SKM-1 (cell line): Measurements from ENCODE around the gene INPP5D.
"Not testable (repeated sequence)": the region's sequence is repeated elsewhere in the genome, so short reads cannot be mapped to it uniquely, and the experiment has no call there.

Source experiments
- DNase-seq: peaks from one replicate; lab custom pipeline; 2025; ENCODE audit not compliant: unreplicated experiment; lab: John Stamatoyannopoulos, UW

INPP5D gene

GRCh38 chr2:233092432-233093165 is 32.5 kb downstream of the INPP5D start:
- DNase-seq: peak; percentile 62

- no peak for DNase-seq
These were observed 33.0 kb downstream of the INPP5D start for GRCh38 chr2:233093166-233093448.

GRCh38 chr2:233093721-233094120 is 33.6 kb downstream of the INPP5D start:
- no peak for DNase-seq

- DNase-seq: no peak
These were observed 34.5 kb downstream of the INPP5D start for GRCh38 chr2:233094614-233095013.

- DNase-seq: no peak
These were observed 35.9 kb downstream of the INPP5D start for GRCh38 chr2:233096006-233096405.

- DNase-seq: no peak
These were observed 38.5 kb downstream of the INPP5D start for GRCh38 chr2:233098618-233099017.

- not testable (repeated sequence) for DNase-seq
These were observed 39.7 kb downstream of the INPP5D start for GRCh38 chr2:233099820-233100191.

- no peak for DNase-seq
These were observed 40.3 kb downstream of the INPP5D start for GRCh38 chr2:233100192-233100998.

- no peak for DNase-seq
These were observed 41.0 kb downstream of the INPP5D start for GRCh38 chr2:233101141-233101540.

GRCh38 chr2:233101816-233102215 is 41.7 kb downstream of the INPP5D start:
- DNase-seq: no peak

- no peak for DNase-seq
These were observed 45.2 kb downstream of the INPP5D start for GRCh38 chr2:233105156-233105895.

GRCh38 chr2:233105930-233106329 is 45.8 kb downstream of the INPP5D start:
- no peak for DNase-seq

GRCh38 chr2:233107011-233107410 is 46.9 kb downstream of the INPP5D start:
- no peak for DNase-seq

- no peak for DNase-seq
These were observed 47.7 kb downstream of the INPP5D start for GRCh38 chr2:233107831-233108300.

GRCh38 chr2:233108611-233109490 is 48.7 kb downstream of the INPP5D start:
- no peak for DNase-seq

GRCh38 chr2:233111427-233111826 is 51.3 kb downstream of the INPP5D start:
- DNase-seq: no peak

GRCh38 chr2:233112329-233112728 is 52.2 kb downstream of the INPP5D start:
- no peak for DNase-seq

GRCh38 chr2:233112776-233113452 is 52.8 kb downstream of the INPP5D start:
- no peak for DNase-seq

- DNase-seq: no peak
These were observed 54.3 kb downstream of the INPP5D start for GRCh38 chr2:233114421-233114861.

- DNase-seq: no peak
These were observed 55.0 kb downstream of the INPP5D start for GRCh38 chr2:233115121-233115520.
